Testis (tissue), 2 donors: Measurements from ENCODE around the gene RTN4RL1.

Experiments
- CTCF ChIP-seq, 3 experiments: fragments of 450-650 bp in 2 of 3; fragments of 200-600 bp in 1 of 3; sonication (generic) in 1 of 3; IDR thresholded peaks; one replicate each; pipeline ENCODE4 v1.5.1; 2016 to 2019; ENCODE audit warnings: antibody characterized with exemption in 3 of 3, mild to moderate bottlenecking in 2 of 3, moderate library complexity in 1 of 3
- POLR2A ChIP-seq: fragments of 450-650 bp; IDR thresholded peaks from one replicate; pipeline ENCODE4 v1.6.1; 2017; ENCODE audit warnings: antibody characterized with exemption, mild to moderate bottlenecking, moderate library complexity

DNA sequence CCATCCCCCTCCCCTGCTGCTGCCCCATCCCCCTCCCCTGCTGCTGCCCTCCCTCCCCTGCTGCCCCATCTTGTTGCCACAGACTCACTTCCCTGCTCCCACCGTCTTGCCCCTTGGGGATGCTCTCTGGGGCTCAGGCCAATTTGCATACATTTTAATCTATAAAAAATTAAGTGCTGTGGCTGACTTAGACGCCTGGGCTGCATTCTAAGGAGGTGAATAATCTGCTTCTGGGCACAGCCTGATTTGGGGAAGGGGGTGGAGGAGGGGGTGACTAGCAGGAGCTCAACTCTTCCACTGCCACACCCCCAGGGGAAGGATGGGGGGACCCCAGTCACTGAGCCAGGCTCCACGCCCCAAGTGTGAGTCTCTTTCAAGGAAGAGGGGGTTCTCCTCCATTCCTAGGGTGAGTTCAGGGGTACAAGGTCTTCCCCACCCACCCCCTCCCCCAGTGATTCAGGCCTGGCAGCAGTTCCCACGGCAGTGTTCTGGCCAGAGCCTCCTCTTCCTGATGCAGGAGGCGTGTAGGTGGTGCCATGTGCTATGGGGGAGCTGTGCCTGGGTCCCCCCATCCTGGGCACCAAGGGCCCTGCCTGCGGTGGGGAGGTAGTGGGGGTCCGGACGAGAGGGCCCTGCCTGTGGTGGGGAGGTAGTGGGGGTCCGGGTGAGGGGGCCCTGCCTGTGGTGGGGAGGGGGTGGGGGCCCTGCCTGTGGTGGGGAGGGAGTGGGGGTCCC, 9.8 kb upstream of the RTN4RL1 start:
- TF ChIP-seq CTCF (IDR thresholded peaks at IDR 0.05) (no peak), POLR2A (no peak)
